Measurements from ENCODE around the gene OS9.
A peak's percentile ranks its signal among the peaks of the same experiment; 100 is the strongest.
"Not testable (repeated sequence)": the region's sequence is repeated elsewhere in the genome, so short reads cannot be mapped to it uniquely, and the experiment has no call there.

Gene OS9

DNA sequence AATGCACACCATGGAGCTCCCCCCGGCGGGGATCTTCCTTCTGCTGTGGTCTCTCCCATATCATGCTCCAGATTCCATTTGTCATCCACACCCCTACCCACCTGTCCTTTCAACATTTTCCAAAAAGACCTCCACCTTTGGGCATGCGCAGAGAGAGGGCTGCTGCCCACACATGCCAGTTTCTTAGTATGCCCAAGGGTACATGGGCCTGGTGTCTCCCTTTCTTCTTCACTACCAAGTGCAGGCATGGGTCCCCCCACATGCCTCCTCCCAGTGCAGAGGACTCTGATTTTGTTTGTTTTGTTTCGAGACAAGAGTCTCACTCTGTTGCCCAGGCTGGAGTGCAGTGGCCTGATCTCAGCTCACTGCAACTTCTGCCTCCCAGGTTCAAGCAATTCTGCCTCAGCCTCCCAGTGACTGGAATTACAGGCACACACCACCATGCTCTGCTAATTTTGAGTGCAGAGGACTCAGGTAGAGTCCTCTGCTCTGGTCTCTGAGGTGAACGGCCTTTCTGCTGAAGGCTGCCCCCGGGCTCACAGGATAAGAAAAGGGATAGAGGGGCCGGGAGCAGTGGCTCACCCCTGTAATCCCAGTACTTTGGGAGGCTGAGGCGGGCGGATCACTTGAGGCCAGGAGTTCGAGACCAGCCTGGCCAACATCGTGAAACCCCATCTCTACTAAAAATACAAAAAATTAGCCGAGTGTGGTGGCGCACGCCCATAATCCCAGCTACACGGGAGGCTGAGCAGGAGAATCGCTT is 28.1 kb downstream of the OS9 start:
- CTCF ChIA-PET, result interaction anchor here (0.6 to 1.2 kb wide), 3 partner anchors 10 to 413 kb away, joined by 3 to 5 read pairs (median 3); no protein-coding TSS in a partner anchor
- POLR2A ChIA-PET, result interaction anchor here (2.0 kb wide), 1 partner anchor 23 kb away, joined by 7 read pairs; the partner anchor contains the start of gene TSPAN31
- peaks cover 8 to 45% of the 10 kb centered on the region in 2 experiments; a peak in 2 of 3 replicates for H3K36me3 ChIP-seq (ENCODE audit: control insufficient read depth in 2 of 2, insufficient read depth in 1 of 2, low read length in 2 of 2)

DNA sequence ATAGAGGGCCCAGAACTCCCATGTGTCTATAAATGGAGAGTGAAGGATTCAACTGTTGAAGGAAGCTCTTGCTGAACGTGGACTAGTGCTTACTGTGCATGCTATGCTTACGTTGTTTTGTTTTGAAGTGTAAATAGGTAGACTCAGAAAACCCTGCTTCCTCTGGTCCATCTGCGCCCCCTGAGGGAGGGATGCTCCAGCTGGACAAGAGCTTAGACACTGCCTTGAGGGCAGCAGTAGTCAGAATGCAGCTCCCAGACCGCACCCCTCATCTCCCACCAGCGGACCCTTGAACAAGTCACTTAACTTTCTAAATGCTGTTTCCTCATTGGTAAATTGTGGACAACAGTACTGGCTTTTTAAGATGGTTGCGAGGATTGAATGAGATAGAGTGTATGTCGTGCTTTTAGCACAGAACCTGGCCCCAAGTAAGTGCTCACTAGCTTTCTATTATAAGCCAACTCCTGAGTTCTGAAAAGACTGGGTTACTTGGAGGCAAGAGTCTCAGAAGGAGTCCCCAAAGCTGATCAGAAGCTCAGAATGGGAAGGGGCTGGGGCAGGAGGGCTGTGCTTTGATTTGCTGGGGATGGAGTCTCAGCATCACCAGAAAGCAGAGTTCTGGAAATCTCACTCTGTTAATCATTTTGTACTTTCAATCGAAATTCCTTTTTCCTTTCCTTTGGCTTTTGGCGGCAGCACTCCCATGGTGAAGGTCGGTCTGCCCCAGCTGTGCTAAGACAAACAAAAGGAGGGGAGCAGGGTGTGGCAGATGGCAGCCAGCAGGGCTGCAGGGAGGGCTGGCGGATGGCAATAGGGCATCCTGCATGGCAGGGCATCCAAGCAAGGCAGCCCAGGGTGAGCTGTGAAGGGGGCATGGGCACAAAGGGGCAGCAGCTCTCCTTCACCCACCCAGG is 29.0 kb downstream of the OS9 start:
- H3K9me3 ChIP-seq (ENCODE audit: control insufficient read depth, insufficient read depth, low read depth, low read length), result no peaks in the 10 kb centered on the region
- H3K4me1 ChIP-seq (ENCODE audit: control insufficient read depth, insufficient read depth, low read length), result no peaks in the 10 kb centered on the region
- ChIA-PET CTCF (interaction anchor here (1.2 to 4.6 kb wide), 3 partner anchors 9 to 30 kb away, joined by 3 to 55 read pairs (median 6); partner anchors contain the start of gene OS9), POLR2A (interaction anchor here (2.0 to 2.3 kb wide), 2 partner anchors 13 to 22 kb away, joined by 6 to 7 read pairs; partner anchors contain the start of gene TSPAN31)
- no peak overlapping the region for H3K4me3 ChIP-seq (ENCODE audit: low read depth, low read length)
- H3K27ac ChIP-seq (ENCODE audit: extremely low read depth, low read depth, low read length), result no peak overlapping the region
- peaks cover 7 to 39% of the 10 kb centered on the region in 2 experiments; a peak in 2 of 3 replicates for H3K36me3 ChIP-seq (ENCODE audit: control insufficient read depth in 2 of 2, insufficient read depth in 1 of 2, low read length in 2 of 2)
- TF ChIP-seq ZNF350 (tag by site-specific recombination; IDR thresholded peaks at IDR 0.05) (no peak), SCRT2 (tag by site-specific recombination; IDR thresholded peaks at IDR 0.05) (no peak), ZIC2 (tag by site-specific recombination; IDR thresholded peaks at IDR 0.05) (peak; percentile 78), ZNF426 (tag by site-specific recombination; IDR thresholded peaks at IDR 0.05) (no peak), ZNF302 (tag by site-specific recombination; IDR thresholded peaks at IDR 0.05; ENCODE audit: low read depth) (no peak), ZNF404 (tag by site-specific recombination; IDR thresholded peaks at IDR 0.05) (no peak), ZNF501 (tag by site-specific recombination; IDR thresholded peaks at IDR 0.05) (no peak), SCRT1 (tag by site-specific recombination; IDR thresholded peaks at IDR 0.05; ENCODE audit: borderline replicate concordance) (no peak), ZNF354C (tag by site-specific recombination; IDR thresholded peaks at IDR 0.05; ENCODE audit: borderline replicate concordance, low read depth) (no peak), KLF1 (tag by site-specific recombination; IDR thresholded peaks at IDR 0.05) (0 out of 2 replicates have a peak, but pooled peaks have one; percentile 19), ZNF335 (tag by site-specific recombination; conservative IDR thresholded peaks at IDR 0.05) (no peak), YY2 (tag by site-specific recombination; IDR thresholded peaks at IDR 0.05) (no peak), HOXA7 (CRISPR knock-in tag; IDR thresholded peaks at IDR 0.05; ENCODE audit: borderline replicate concordance) (no peak), TCF7L2 (IDR thresholded peaks at IDR 0.05; ENCODE audit: borderline replicate concordance, low read depth, low read length) (no peak), ZNF585B (tag by site-specific recombination; IDR thresholded peaks at IDR 0.05) (peak; percentile 59)
- TF ChIP-seq, protein P1, sequence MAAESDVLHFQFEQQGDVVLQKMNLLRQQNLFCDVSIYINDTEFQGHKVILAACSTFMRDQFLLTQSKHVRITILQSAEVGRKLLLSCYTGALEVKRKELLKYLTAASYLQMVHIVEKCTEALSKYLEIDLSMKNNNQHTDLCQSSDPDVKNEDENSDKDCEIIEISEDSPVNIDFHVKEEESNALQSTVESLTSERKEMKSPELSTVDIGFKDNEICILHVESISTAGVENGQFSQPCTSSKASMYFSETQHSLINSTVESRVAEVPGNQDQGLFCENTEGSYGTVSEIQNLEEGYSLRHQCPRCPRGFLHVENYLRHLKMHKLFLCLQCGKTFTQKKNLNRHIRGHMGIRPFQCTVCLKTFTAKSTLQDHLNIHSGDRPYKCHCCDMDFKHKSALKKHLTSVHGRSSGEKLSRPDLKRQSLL (tag by site-specific recombination; IDR thresholded peaks at IDR 0.05), result no peak
- TF ChIP-seq, protein P2, sequence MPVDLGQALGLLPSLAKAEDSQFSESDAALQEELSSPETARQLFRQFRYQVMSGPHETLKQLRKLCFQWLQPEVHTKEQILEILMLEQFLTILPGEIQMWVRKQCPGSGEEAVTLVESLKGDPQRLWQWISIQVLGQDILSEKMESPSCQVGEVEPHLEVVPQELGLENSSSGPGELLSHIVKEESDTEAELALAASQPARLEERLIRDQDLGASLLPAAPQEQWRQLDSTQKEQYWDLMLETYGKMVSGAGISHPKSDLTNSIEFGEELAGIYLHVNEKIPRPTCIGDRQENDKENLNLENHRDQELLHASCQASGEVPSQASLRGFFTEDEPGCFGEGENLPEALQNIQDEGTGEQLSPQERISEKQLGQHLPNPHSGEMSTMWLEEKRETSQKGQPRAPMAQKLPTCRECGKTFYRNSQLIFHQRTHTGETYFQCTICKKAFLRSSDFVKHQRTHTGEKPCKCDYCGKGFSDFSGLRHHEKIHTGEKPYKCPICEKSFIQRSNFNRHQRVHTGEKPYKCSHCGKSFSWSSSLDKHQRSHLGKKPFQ (tag by site-specific recombination; IDR thresholded peaks at IDR 0.05), result no peak
- TF ChIP-seq, protein P3, sequence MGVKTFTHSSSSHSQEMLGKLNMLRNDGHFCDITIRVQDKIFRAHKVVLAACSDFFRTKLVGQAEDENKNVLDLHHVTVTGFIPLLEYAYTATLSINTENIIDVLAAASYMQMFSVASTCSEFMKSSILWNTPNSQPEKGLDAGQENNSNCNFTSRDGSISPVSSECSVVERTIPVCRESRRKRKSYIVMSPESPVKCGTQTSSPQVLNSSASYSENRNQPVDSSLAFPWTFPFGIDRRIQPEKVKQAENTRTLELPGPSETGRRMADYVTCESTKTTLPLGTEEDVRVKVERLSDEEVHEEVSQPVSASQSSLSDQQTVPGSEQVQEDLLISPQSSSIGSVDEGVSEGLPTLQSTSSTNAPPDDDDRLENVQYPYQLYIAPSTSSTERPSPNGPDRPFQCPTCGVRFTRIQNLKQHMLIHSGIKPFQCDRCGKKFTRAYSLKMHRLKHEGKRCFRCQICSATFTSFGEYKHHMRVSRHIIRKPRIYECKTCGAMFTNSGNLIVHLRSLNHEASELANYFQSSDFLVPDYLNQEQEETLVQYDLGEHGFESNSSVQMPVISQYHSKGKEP (tag by site-specific recombination; IDR thresholded peaks at IDR 0.05), result no peak
- TF ChIP-seq, protein P4, sequence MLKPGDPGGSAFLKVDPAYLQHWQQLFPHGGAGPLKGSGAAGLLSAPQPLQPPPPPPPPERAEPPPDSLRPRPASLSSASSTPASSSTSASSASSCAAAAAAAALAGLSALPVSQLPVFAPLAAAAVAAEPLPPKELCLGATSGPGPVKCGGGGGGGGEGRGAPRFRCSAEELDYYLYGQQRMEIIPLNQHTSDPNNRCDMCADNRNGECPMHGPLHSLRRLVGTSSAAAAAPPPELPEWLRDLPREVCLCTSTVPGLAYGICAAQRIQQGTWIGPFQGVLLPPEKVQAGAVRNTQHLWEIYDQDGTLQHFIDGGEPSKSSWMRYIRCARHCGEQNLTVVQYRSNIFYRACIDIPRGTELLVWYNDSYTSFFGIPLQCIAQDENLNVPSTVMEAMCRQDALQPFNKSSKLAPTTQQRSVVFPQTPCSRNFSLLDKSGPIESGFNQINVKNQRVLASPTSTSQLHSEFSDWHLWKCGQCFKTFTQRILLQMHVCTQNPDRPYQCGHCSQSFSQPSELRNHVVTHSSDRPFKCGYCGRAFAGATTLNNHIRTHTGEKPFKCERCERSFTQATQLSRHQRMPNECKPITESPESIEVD (tag by site-specific recombination; IDR thresholded peaks at IDR 0.05), result no peak

More for the DNA sequence above, 28.1 kb downstream of the OS9 start:
- not testable (repeated sequence) for H3K9me3 ChIP-seq (ENCODE audit: control insufficient read depth, insufficient read depth, low read depth, low read length); H3K4me3 ChIP-seq (ENCODE audit: low read depth, low read length); H3K27ac ChIP-seq (ENCODE audit: extremely low read depth, low read depth, low read length); H3K4me1 ChIP-seq (ENCODE audit: control insufficient read depth, insufficient read depth, low read length)

Data from HEK293 (cell line).